ENCODE measurements around the gene TRPM4.

DNA sequence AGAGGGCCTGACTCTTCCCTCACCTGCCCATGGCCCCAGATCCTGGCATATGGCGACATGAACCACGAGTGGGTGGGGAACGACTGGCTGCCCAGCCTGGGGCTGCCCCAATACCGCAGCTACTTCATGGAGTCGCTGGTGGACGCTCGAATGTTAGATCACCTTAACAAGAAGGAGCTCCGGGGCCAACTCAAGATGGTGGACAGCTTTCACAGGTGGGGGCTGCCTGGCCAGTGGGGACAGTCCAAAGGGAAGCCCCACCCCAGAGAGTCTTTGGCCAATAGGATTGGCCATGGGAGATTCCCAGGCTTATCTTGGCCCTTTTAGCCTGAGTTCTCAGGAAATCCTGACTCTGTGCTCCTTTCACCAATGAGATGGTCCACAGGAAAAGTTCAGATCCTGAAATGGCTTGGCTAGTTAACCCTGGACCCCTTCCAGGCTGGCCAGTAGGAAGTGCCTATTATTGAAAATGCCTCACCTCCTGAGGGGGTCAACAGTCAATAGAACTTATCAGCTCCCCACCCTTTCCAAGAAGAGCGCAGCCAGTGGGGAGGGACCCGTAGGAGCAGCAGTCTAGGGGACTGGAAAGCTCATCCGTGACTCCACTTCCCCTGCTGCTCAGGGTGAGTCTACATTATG lies 9.4 kb upstream of the TRPM4 start:
- no peak for TF ChIP-seq SIN3A (conservative IDR thresholded peaks at IDR 0.05 in 1 of 2, IDR thresholded peaks at IDR 0.05 in 1 of 2; ENCODE audit: low read depth in 1 of 2, low read length in 2 of 2)
- TF ChIP-seq EGR1 (IDR thresholded peaks at IDR 0.05; ENCODE audit: borderline replicate concordance, low read depth, low read length): no peak
- TF ChIP-seq, protein P1, sequence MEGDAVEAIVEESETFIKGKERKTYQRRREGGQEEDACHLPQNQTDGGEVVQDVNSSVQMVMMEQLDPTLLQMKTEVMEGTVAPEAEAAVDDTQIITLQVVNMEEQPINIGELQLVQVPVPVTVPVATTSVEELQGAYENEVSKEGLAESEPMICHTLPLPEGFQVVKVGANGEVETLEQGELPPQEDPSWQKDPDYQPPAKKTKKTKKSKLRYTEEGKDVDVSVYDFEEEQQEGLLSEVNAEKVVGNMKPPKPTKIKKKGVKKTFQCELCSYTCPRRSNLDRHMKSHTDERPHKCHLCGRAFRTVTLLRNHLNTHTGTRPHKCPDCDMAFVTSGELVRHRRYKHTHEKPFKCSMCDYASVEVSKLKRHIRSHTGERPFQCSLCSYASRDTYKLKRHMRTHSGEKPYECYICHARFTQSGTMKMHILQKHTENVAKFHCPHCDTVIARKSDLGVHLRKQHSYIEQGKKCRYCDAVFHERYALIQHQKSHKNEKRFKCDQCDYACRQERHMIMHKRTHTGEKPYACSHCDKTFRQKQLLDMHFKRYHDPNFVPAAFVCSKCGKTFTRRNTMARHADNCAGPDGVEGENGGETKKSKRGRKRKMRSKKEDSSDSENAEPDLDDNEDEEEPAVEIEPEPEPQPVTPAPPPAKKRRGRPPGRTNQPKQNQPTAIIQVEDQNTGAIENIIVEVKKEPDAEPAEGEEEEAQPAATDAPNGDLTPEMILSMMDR (IDR thresholded peaks at IDR 0.05; ENCODE audit: control extremely low read depth in 1 of 3, insufficient read depth in 1 of 3, low read depth in 1 of 3, low read length in 3 of 3): no peak
- no peak for TF ChIP-seq CHD2 (IDR thresholded peaks at IDR 0.05; ENCODE audit: low read length)
- no peak for TF ChIP-seq MAFK (IDR thresholded peaks at IDR 0.05; ENCODE audit: low read depth, low read length)
- no peak for TF ChIP-seq PHF8 (conservative IDR thresholded peaks at IDR 0.05; ENCODE audit: low read depth, low read length)
